Activated naive CD4-positive, alpha-beta T cell treated with anti-CD3 and anti-CD28 coated beads for 36 hours (primary cell): Measurements from ENCODE around the gene LTA4H. TPM values are rescaled to one million over a fixed set of nuclear protein-coding genes. Genes with fewer than 3 reads are reported as not detected.

ENCODE experiments used
- CTCF ChIA-PET: fragments of 350-600 bp; sonication (Branson Sonifier 250); formaldehyde crosslinking; loops from one replicate; lab custom pipeline; 2021; ENCODE audit warnings: antibody characterized with exemption; lab: Charles Lee
- DNase-seq: peaks from one replicate; pipeline ENCODE4 v3.0.0-alpha.2; 2020
- H3K27ac Mint-ChIP-seq: one replicate; pipeline ENCODE4 v1.8.0; 2021; ENCODE audit warnings: mild to moderate bottlenecking, mixed read lengths
- H3K27me3 Mint-ChIP-seq: one replicate; pipeline ENCODE4 v1.8.0; 2021; ENCODE audit warnings: low read depth, mixed read lengths
- H3K36me3 Mint-ChIP-seq: one replicate; pipeline ENCODE4 v1.8.0; 2021; ENCODE audit warnings: low read depth, mixed read lengths
- H3K4me1 Mint-ChIP-seq: one replicate; pipeline ENCODE4 v1.8.0; 2021; ENCODE audit warnings: low read depth, mixed read lengths
- H3K4me3 Mint-ChIP-seq: one replicate; pipeline ENCODE4 v1.8.0; 2021; ENCODE audit warnings: mild to moderate bottlenecking, moderate library complexity, mixed read lengths
- H3K9me3 Mint-ChIP-seq: one replicate; pipeline ENCODE4 v1.8.0; 2021; ENCODE audit warnings: mixed read lengths
- intact Hi-C: fragments of 100-400 bp; cut with micrococcal nuclease; formaldehyde crosslinking; loops from one replicate; pipeline ENCODE4 v1.15.1; 2023
- total RNA-seq, 2 experiments: library from RNA; stranded (reverse); gene quantifications; one replicate each; pipeline ENCODE4 v1.2.3, GENCODE V29; 2021

Gene LTA4H
- total RNA-seq, 2 experiments from 2014 or later: 125 TPM

DNA sequence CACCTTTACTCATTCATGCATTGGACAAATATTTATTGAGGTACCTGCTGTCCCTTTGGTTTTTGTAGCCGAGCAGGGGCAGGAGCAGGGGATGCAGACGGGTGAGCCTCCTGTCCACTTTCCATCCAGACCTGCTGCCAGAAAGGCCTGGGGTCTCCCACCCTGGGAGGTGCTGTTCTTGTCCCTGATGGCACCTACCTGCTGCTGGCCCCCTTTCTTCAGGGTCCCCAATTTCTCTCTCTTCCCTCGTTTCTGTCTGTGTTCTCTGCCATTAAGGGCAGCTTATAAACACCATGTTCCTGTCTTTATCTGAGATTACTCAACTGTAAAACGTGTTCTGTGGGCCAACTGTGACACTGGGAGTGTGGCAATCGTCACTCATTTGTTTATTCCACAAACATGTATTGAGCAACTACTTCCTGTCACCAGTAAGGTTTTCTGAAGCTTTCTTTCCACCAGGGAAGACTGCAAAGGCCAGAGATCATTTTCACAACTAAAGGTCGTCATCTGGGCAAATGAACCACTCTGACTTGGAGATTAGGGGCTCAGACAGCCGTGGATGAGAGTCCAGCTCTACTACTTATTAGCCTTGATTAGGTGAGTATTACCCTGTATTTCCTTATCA, 39.2 kb downstream of the LTA4H start, which contains the start of gene HAL:
Gene HAL, minus strand, starts transcription at position 311 of the 625 bp plus-strand sequence. CDS start 434 bp downstream, outside the sequence.
- intact Hi-C loops: no loop called here
- Mint-ChIP-seq H3K9me3 (no peaks in the 10 kb centered on the region), H3K36me3 (peaks cover 5% of the 10 kb centered on the region)

DNA sequence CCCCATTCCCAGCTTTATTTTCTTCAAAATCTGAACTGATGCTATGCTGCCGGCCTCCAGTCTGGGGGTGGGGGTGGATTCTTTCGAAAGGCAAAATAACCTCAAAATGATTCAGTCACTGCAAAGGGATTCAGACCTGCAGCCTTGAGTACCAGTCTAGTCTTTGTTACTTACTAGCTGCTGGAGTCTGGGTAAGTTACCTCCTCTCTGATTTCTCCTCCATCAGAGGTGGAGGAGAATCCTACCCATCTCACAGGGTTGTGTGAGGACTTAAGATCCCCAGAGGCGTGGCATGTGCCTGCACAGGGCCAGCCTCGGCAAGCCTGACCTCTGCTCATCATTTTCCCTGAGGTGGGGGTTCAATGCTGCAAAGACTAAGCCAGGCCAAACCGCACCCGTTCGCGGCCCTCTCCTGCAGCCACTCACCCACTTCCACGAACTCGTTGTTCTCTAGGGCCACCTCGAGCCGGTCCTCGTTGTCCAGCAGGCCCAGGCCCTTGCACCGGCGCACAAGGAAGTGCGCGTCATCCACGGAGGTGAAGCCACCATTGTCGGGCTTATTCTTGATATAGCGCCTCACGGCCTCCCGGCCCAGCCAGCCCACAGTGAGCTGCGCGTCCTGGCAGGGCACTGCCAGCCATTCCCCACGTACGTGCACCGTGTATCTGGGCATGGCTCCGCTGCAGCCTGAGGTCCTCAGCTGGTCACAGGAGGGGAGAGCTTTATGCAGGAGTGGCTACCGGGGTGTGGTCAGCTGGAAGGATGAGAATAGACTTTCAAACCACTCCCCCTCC, 40.0 kb downstream of the LTA4H start:
- no peak overlapping the region for H3K27ac Mint-ChIP-seq
- H3K9me3 Mint-ChIP-seq: no peaks in the 10 kb centered on the region
- peaks cover 2% of the 10 kb centered on the region for H3K36me3 Mint-ChIP-seq
- intact Hi-C loops: no loop called here
- H3K4me3 Mint-ChIP-seq: no peak overlapping the region
- DNase-seq: no peak
- peaks cover 3% of the 10 kb centered on the region for H3K4me1 Mint-ChIP-seq
- no peaks in the 10 kb centered on the region for H3K27me3 Mint-ChIP-seq
- CTCF ChIA-PET: interaction anchor here (0.6 kb wide), 1 partner anchor 980 kb away, joined by 5 read pairs; no protein-coding TSS in a partner anchor

More for the DNA sequence above, 39.2 kb downstream of the LTA4H start, which contains the start of gene HAL:
- H3K27me3 Mint-ChIP-seq: no peaks in the 10 kb centered on the region
- H3K4me1 Mint-ChIP-seq: peaks cover 3% of the 10 kb centered on the region
- H3K4me3 Mint-ChIP-seq: no peak within 1 kb of the TSS
- no peak for DNase-seq
- CTCF ChIA-PET: interaction anchor here (0.6 to 4.7 kb wide), 3 partner anchors 54 to 981 kb away, joined by 3 to 117 read pairs (median 5); no protein-coding TSS in a partner anchor
- no peak within 1 kb of the TSS for H3K27ac Mint-ChIP-seq

- Mint-ChIP-seq H3K27me3 (no peaks in the 10 kb centered on the region), H3K4me1 (peaks cover 3% of the 10 kb centered on the region), H3K9me3 (no peaks in the 10 kb centered on the region), H3K4me3 (no peak overlapping the region), H3K36me3 (no peaks in the 10 kb centered on the region), H3K27ac (no peak overlapping the region)
- no peak for DNase-seq
- intact Hi-C loops: no loop called here
- CTCF ChIA-PET: no interaction called here
Observed at GRCh38 chr12:95994476-95994875, 40.9 kb downstream of the LTA4H start.

GRCh38 chr12:95993907-95994306, 41.5 kb downstream of the LTA4H start:
- H3K4me3 Mint-ChIP-seq: no peak overlapping the region
- H3K27ac Mint-ChIP-seq: no peak overlapping the region
- CTCF ChIA-PET: no interaction called here
- H3K27me3 Mint-ChIP-seq: no peaks in the 10 kb centered on the region
- DNase-seq: no peak
- peaks cover 2% of the 10 kb centered on the region for H3K4me1 Mint-ChIP-seq
- intact Hi-C loops: no loop called here
- no peaks in the 10 kb centered on the region for H3K9me3 Mint-ChIP-seq
- no peaks in the 10 kb centered on the region for H3K36me3 Mint-ChIP-seq

GRCh38 chr12:95990136-95990535, 45.3 kb downstream of the LTA4H start:
- intact Hi-C loops: no loop called here
- H3K4me3 Mint-ChIP-seq: no peak overlapping the region
- H3K36me3 Mint-ChIP-seq: no peaks in the 10 kb centered on the region
- H3K9me3 Mint-ChIP-seq: no peaks in the 10 kb centered on the region
- H3K4me1 Mint-ChIP-seq: no peaks in the 10 kb centered on the region
- no peak overlapping the region for H3K27ac Mint-ChIP-seq
- CTCF ChIA-PET: interaction anchor here (0.9 to 1.2 kb wide), 2 partner anchors 9 to 13 kb away, joined by 3 to 10 read pairs; no protein-coding TSS in a partner anchor
- no peak for DNase-seq
- H3K27me3 Mint-ChIP-seq: no peaks in the 10 kb centered on the region

- no peak overlapping the region for H3K4me3 Mint-ChIP-seq
- no peaks in the 10 kb centered on the region for H3K9me3 Mint-ChIP-seq
- CTCF ChIA-PET: interaction anchor here (0.9 to 1.2 kb wide), 3 partner anchors 10 to 71 kb away, joined by 3 to 10 read pairs (median 8); no protein-coding TSS in a partner anchor
- intact Hi-C loops: loop anchor here (5.0 kb wide), 1 partner anchor 57 kb away; no protein-coding TSS in a partner anchor
- no peaks in the 10 kb centered on the region for H3K36me3 Mint-ChIP-seq
- H3K4me1 Mint-ChIP-seq: no peaks in the 10 kb centered on the region
- H3K27ac Mint-ChIP-seq: no peak overlapping the region
- no peaks in the 10 kb centered on the region for H3K27me3 Mint-ChIP-seq
- DNase-seq: no peak
Observed at GRCh38 chr12:95989504-95990123, 45.8 kb downstream of the LTA4H start.

DNA sequence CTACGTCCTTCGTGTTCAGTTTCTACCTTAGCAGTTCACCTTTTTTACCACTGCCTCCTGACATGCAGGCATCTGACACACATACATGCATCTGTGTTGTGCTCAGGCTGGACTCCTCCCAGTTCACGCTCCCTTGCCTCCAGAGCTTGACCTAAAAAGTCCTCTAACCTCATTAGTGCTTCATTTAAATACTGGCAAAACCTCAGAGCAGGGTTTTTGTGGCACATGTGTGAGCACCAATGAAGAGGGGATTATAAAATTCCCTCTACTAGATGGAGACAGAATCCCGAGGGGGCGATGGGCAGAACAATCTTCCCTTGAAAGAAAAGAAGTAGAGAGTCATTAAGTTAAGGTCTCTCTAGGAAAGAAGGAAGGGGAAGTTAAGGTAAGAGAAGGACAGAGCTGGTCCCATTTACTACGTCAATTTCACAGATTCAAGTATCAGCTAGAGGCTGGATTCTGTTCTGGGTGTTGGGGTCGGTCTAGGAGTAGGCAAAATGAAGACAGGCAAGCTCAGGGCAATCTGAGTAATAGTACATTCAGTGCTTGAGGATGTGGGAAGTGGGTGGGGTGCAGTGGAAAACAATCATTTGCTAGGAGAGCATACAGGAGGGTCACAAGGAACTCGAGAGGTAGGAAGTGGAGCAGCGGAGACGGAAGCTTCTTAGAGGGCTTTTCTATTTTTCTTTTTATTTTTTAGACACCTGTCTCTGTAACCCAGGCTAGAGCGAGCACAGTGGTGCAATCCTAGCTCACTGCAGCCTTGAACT, 46.7 kb downstream of the LTA4H start:
- intact Hi-C loops: loop anchor here (5.0 kb wide), 1 partner anchor 56 kb away; no protein-coding TSS in a partner anchor
- Mint-ChIP-seq H3K27me3 (no peaks in the 10 kb centered on the region), H3K4me3 (no peak overlapping the region), H3K27ac (no peak overlapping the region), H3K36me3 (no peaks in the 10 kb centered on the region), H3K4me1 (no peaks in the 10 kb centered on the region), H3K9me3 (no peaks in the 10 kb centered on the region)
- CTCF ChIA-PET: interaction anchor here (0.7 to 1.2 kb wide), 2 partner anchors 70 to 575 kb away, joined by 3 to 8 read pairs; no protein-coding TSS in a partner anchor
- DNase-seq: no peak

- intact Hi-C loops: loop anchor here (5.0 kb wide), 1 partner anchor 55 kb away; no protein-coding TSS in a partner anchor
- Mint-ChIP-seq H3K36me3 (no peaks in the 10 kb centered on the region), H3K4me3 (no peak overlapping the region), H3K9me3 (no peaks in the 10 kb centered on the region), H3K27me3 (no peaks in the 10 kb centered on the region), H3K4me1 (no peaks in the 10 kb centered on the region), H3K27ac (no peak overlapping the region)
- CTCF ChIA-PET: interaction anchor here (1.4 kb wide), 1 partner anchor 12 kb away, joined by 5 read pairs; no protein-coding TSS in a partner anchor
- no peak for DNase-seq
Observed at GRCh38 chr12:95986635-95987570, 48.5 kb downstream of the LTA4H start.

- H3K27ac Mint-ChIP-seq: no peak overlapping the region
- no peak overlapping the region for H3K4me3 Mint-ChIP-seq
- H3K4me1 Mint-ChIP-seq: no peaks in the 10 kb centered on the region
- no peaks in the 10 kb centered on the region for H3K36me3 Mint-ChIP-seq
- no peaks in the 10 kb centered on the region for H3K9me3 Mint-ChIP-seq
- CTCF ChIA-PET: no interaction called here
- intact Hi-C loops: loop anchor here (5.0 kb wide), 1 partner anchor 52 kb away; no protein-coding TSS in a partner anchor
- DNase-seq: no peak
- no peaks in the 10 kb centered on the region for H3K27me3 Mint-ChIP-seq
Observed at GRCh38 chr12:95984682-95985081, 50.7 kb downstream of the LTA4H start.

DNA sequence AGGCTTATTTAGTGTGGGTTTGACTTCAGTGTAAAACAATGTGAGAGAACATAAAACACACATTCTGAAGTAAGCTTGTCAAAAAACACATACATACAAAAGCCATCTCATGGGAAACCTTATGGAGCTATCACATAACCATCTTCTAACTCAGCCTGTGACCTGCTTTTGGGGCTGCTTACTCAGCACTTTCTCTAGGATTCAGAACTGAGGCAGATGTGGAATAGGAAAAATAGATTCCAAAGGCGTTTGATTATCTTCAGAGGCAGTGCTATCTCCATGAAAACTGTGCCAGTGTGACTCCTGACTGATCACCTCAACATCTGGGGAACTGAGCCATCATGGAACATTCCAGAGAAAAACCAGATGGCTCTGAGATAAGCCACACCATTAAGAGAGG, 52.8 kb downstream of the LTA4H start:
- no peak overlapping the region for H3K4me3 Mint-ChIP-seq
- no peaks in the 10 kb centered on the region for H3K9me3 Mint-ChIP-seq
- CTCF ChIA-PET: no interaction called here
- H3K27ac Mint-ChIP-seq: no peak overlapping the region
- no peaks in the 10 kb centered on the region for H3K4me1 Mint-ChIP-seq
- no peaks in the 10 kb centered on the region for H3K27me3 Mint-ChIP-seq
- DNase-seq: no peak
- intact Hi-C loops: no loop called here
- no peaks in the 10 kb centered on the region for H3K36me3 Mint-ChIP-seq

- no peaks in the 10 kb centered on the region for H3K4me1 Mint-ChIP-seq
- no peak overlapping the region for H3K4me3 Mint-ChIP-seq
- no peak overlapping the region for H3K27ac Mint-ChIP-seq
- H3K36me3 Mint-ChIP-seq: no peaks in the 10 kb centered on the region
- no peak for DNase-seq
- CTCF ChIA-PET: interaction anchor here (1.1 kb wide), 1 partner anchor 18 kb away, joined by 3 read pairs; no protein-coding TSS in a partner anchor
- intact Hi-C loops: no loop called here
- no peaks in the 10 kb centered on the region for H3K9me3 Mint-ChIP-seq
- H3K27me3 Mint-ChIP-seq: no peaks in the 10 kb centered on the region
Observed at GRCh38 chr12:95980437-95980836, 55.0 kb downstream of the LTA4H start.
